Measurements from ENCODE around the gene MSRB3. TPM values are rescaled to one million over a fixed set of nuclear protein-coding genes. Genes with fewer than 3 reads are reported as not detected.

Gene MSRB3
- total and polyA plus RNA-seq, 2 experiments from 2014 or later, result 0.95 to 1.7 TPM

- H4K20me1 ChIP-seq (replicated peaks; ENCODE audit: insufficient read depth), result no peaks in the 10 kb centered on the region
- no peaks in the 10 kb centered on the region for H3K36me3 ChIP-seq (ENCODE audit: insufficient read depth)
- H3K9me2 ChIP-seq (ENCODE audit: insufficient read depth), result no peaks in the 10 kb centered on the region
- TF ChIP-seq JUNB (IDR thresholded peaks at IDR 0.05; ENCODE audit: unreplicated experiment) (no peak), EZH2phosphoT487 (IDR thresholded peaks at IDR 0.05; ENCODE audit: unreplicated experiment) (no peak), CTCF (conservative IDR thresholded peaks at IDR 0.05; ENCODE audit: low read depth in 2 of 2) (no peak), ETS1 (IDR thresholded peaks at IDR 0.05) (no peak), ZNF331 (CRISPR knock-in tag; IDR thresholded peaks at IDR 0.05; ENCODE audit: low read depth) (no peak), CREB1 (CRISPR knock-in tag; IDR thresholded peaks at IDR 0.05; ENCODE audit: low read depth) (no peak), ZNF462 (CRISPR knock-in tag; IDR thresholded peaks at IDR 0.05) (no peak), STAT1 (IDR thresholded peaks at IDR 0.05; ENCODE audit: unreplicated experiment) (no peak), EZH2 (IDR thresholded peaks at IDR 0.05; ENCODE audit: low read depth, unreplicated experiment) (no peak), REST (IDR thresholded peaks at IDR 0.05; ENCODE audit: unreplicated experiment) (no peak), POLR2AphosphoS5 (IDR thresholded peaks at IDR 0.05; ENCODE audit: low read depth) (no peak), ZNF114 (CRISPR knock-in tag; IDR thresholded peaks at IDR 0.05) (no peak), NANOG (IDR thresholded peaks at IDR 0.05; ENCODE audit: borderline replicate concordance) (no peak)
- H3K4me3 ChIP-seq, result no peak overlapping the region
- H3F3A ChIP-seq (replicated peaks; ENCODE audit: low read depth), result no peaks in the 10 kb centered on the region
- H3K27me3 ChIP-seq (ENCODE audit: insufficient read depth), result peaks cover 33% of the 10 kb centered on the region
- Mint-ChIP-seq H3K9me3 (no peaks in the 10 kb centered on the region), H3K27me3 (ENCODE audit: insufficient read depth, low read depth, poor library complexity) (peaks cover 9% of the 10 kb centered on the region), H3K36me3 (ENCODE audit: low read depth) (no peaks in the 10 kb centered on the region), H3K4me3 (no peak overlapping the region), H3K27ac (no peak overlapping the region), H3K4me1 (peaks cover 16% of the 10 kb centered on the region)
- H3K79me2 ChIP-seq (replicated peaks; ENCODE audit: insufficient read depth), result no peaks in the 10 kb centered on the region
- H3K4me1 ChIP-seq (ENCODE audit: insufficient read depth), result peaks cover 12% of the 10 kb centered on the region; the same call in 1 of the 2 replicates
- no peak overlapping the region for H3K27ac ChIP-seq (ENCODE audit: low read depth)
- H2AFZ ChIP-seq, result no peak overlapping the region
- no peak for DNase-seq (ENCODE audit: low spot score)
- H3K4me2 ChIP-seq, result no peak overlapping the region
- no peak for ATAC-seq
Observed at GRCh38 chr12:65280306-65280705, 1.8 kb downstream of the MSRB3 start.
